Measurements from ENCODE around the gene PARD3. TPM values are rescaled to one million over a fixed set of nuclear protein-coding genes. Genes with fewer than 3 reads are reported as not detected.

Gene PARD3
- polyA plus RNA-seq, 3 donors, result 79.3 to 88.4 (median 87.3) TPM

- no peak for DNase-seq (ENCODE audit: low read depth in 3 of 3, low spot score in 2 of 3)
Observed at GRCh38 chr10:34341473-34341872, 473.6 kb downstream of the PARD3 start.

- DNase-seq (ENCODE audit: low read depth in 3 of 3, low spot score in 2 of 3), result no peak
Observed at GRCh38 chr10:34340934-34341333, 474.2 kb downstream of the PARD3 start.

- no peak for DNase-seq (ENCODE audit: low read depth in 3 of 3, low spot score in 2 of 3)
Observed at GRCh38 chr10:34339816-34340553, 475.1 kb downstream of the PARD3 start.

- DNase-seq (ENCODE audit: low read depth in 3 of 3, low spot score in 2 of 3), result no peak
Observed at GRCh38 chr10:34337917-34338316, 477.2 kb downstream of the PARD3 start.

GRCh38 chr10:34335960-34336690, 479.0 kb downstream of the PARD3 start:
- DNase-seq (ENCODE audit: low read depth in 3 of 3, low spot score in 2 of 3), result no peak

- no peak for DNase-seq (ENCODE audit: low read depth in 3 of 3, low spot score in 2 of 3)
Observed at GRCh38 chr10:34334908-34335307, 480.2 kb downstream of the PARD3 start.

- no peak for DNase-seq (ENCODE audit: low read depth in 3 of 3, low spot score in 2 of 3)
Observed at GRCh38 chr10:34333513-34333912, 481.6 kb downstream of the PARD3 start.

- no peak for DNase-seq (ENCODE audit: low read depth in 3 of 3, low spot score in 2 of 3)
Observed at GRCh38 chr10:34327184-34327583, 487.9 kb downstream of the PARD3 start.

- DNase-seq (ENCODE audit: low read depth in 3 of 3, low spot score in 2 of 3), result no peak
Observed at GRCh38 chr10:34323192-34323591, 491.9 kb downstream of the PARD3 start.

GRCh38 chr10:34320265-34320664, 494.8 kb downstream of the PARD3 start:
- no peak for DNase-seq (ENCODE audit: low read depth in 3 of 3, low spot score in 2 of 3)

- no peak for DNase-seq (ENCODE audit: low read depth in 3 of 3, low spot score in 2 of 3)
Observed at GRCh38 chr10:34319197-34319846, 495.8 kb downstream of the PARD3 start.

GRCh38 chr10:34316154-34316553, 498.9 kb downstream of the PARD3 start:
- no peak for DNase-seq (ENCODE audit: low read depth in 3 of 3, low spot score in 2 of 3)

GRCh38 chr10:34314457-34314856, 500.6 kb downstream of the PARD3 start:
- no peak for DNase-seq (ENCODE audit: low read depth in 3 of 3, low spot score in 2 of 3)

GRCh38 chr10:34313888-34314287, 501.2 kb downstream of the PARD3 start:
- no peak for DNase-seq (ENCODE audit: low read depth in 3 of 3, low spot score in 2 of 3)

- DNase-seq (ENCODE audit: low read depth in 3 of 3, low spot score in 2 of 3), result no peak
Observed at GRCh38 chr10:34313353-34313752, 501.7 kb downstream of the PARD3 start.

- DNase-seq (ENCODE audit: low read depth in 3 of 3, low spot score in 2 of 3), result no peak
Observed at GRCh38 chr10:34311679-34312078, 503.4 kb downstream of the PARD3 start.

GRCh38 chr10:34310234-34310633, 504.9 kb downstream of the PARD3 start:
- no peak for DNase-seq (ENCODE audit: low read depth in 3 of 3, low spot score in 2 of 3)

GRCh38 chr10:34305189-34305588, 509.9 kb downstream of the PARD3 start:
- no peak for DNase-seq (ENCODE audit: low read depth in 3 of 3, low spot score in 2 of 3)

- DNase-seq (ENCODE audit: low read depth in 3 of 3, low spot score in 2 of 3), result no peak
Observed at GRCh38 chr10:34303022-34303421, 512.1 kb downstream of the PARD3 start.

- DNase-seq (ENCODE audit: low read depth in 3 of 3, low spot score in 2 of 3), result no peak
Observed at GRCh38 chr10:34299105-34299611, 515.9 kb downstream of the PARD3 start.

- DNase-seq (ENCODE audit: low read depth in 3 of 3, low spot score in 2 of 3), result no peak
Observed at GRCh38 chr10:34298346-34298818, 516.7 kb downstream of the PARD3 start.

All from right renal cortex interstitium (tissue), 3 donors.